A549 (cell line): Measurements from ENCODE around the gene TMEM272.

Experiments
- JUNB ChIP-seq: fragments of >200 bp; sonication (Bioruptor Twin); formaldehyde crosslinking; IDR thresholded peaks from 2 replicates; pipeline ENCODE4 v1.6.1; 2016
- POLR2A ChIP-seq: IDR thresholded peaks from 2 replicates; pipeline ENCODE4 v1.6.1; 2012; ENCODE audit warnings: mild to moderate bottlenecking, low read length
- TF ChIP-seq, protein P1 (sequence below): IDR thresholded peaks from 2 replicates; pipeline ENCODE4 v1.6.1; 2012
- TF ChIP-seq, protein P2 (sequence below): fragments of >200 bp; sonication (Bioruptor Twin); formaldehyde crosslinking; IDR thresholded peaks from 3 replicates; pipeline ENCODE4 v1.5.1; 2016

DNA sequence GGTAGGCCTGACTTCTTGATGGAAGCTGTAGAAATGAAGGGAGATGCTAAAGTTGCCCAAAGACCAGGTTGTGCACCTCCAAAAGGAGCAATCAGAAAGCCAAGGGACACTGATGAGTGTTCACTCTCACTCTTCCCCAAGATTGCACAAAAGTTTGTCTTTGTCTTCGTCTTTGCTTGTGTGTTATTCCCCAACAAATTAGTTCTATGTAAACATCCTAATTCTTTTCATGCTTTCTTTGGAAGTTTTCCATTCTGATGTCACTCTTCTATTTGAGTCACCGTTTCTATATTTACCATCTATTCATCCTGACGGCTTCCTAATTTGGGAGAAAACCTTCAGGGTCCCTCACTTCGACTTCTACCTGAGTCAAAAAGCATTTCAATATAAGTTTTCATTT, 3.7 kb upstream of the TMEM272 start:
- no peak for TF ChIP-seq POLR2A
- TF ChIP-seq JUNB = no peak
- TF ChIP-seq, protein P1, sequence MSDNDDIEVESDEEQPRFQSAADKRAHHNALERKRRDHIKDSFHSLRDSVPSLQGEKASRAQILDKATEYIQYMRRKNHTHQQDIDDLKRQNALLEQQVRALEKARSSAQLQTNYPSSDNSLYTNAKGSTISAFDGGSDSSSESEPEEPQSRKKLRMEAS = no peak
- TF ChIP-seq, protein P2, sequence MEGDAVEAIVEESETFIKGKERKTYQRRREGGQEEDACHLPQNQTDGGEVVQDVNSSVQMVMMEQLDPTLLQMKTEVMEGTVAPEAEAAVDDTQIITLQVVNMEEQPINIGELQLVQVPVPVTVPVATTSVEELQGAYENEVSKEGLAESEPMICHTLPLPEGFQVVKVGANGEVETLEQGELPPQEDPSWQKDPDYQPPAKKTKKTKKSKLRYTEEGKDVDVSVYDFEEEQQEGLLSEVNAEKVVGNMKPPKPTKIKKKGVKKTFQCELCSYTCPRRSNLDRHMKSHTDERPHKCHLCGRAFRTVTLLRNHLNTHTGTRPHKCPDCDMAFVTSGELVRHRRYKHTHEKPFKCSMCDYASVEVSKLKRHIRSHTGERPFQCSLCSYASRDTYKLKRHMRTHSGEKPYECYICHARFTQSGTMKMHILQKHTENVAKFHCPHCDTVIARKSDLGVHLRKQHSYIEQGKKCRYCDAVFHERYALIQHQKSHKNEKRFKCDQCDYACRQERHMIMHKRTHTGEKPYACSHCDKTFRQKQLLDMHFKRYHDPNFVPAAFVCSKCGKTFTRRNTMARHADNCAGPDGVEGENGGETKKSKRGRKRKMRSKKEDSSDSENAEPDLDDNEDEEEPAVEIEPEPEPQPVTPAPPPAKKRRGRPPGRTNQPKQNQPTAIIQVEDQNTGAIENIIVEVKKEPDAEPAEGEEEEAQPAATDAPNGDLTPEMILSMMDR = no peak
